ENCODE data around the gene TUBGCP6.

- TF ChIP-seq CTCF (IDR thresholded peaks at IDR 0.05): no peak
- TF ChIP-seq POLR2A (IDR thresholded peaks at IDR 0.05): no peak
Observed at GRCh38 chr22:50226063-50226874, 18.6 kb downstream of the TUBGCP6 start.
